Endothelial cell of umbilical vein (primary cell): Measurements from ENCODE around the gene EYS. TPM values are rescaled to one million over a fixed set of nuclear protein-coding genes. Genes with fewer than 3 reads are reported as not detected.

Source experiments
- BruUV-seq: library from RNA; stranded (reverse); fragments of 400-500 nt; replicated peaks from 2 replicates; lab custom pipeline; 2021; lab: Mats Ljungman, UMichigan
- CTCF ChIA-PET: fragments of 300-600, 350-600 bp; sonication (Branson Sonifier 250); formaldehyde crosslinking; loops from one replicate; lab custom pipeline; 2021; ENCODE audit warnings: antibody characterized with exemption, inconsistent platforms; lab: Charles Lee
- POLR2A ChIA-PET: fragments of 300-600, 350-600 bp; sonication (Branson Sonifier 250); formaldehyde crosslinking; loops from one replicate; lab custom pipeline; 2021; ENCODE audit warnings: antibody characterized with exemption, inconsistent platforms; lab: Charles Lee
- DNase-seq: peaks from one replicate; pipeline ENCODE4 v3.0.0-alpha.2; 2011; ENCODE audit warnings: low read depth, low spot score
- FAIRE-seq: peaks from 2 replicates; lab custom pipeline; 2011; peaks lifted over from hg19 to GRCh38; lab: Jason Lieb, UNC
- H2AFZ ChIP-seq: 2 replicates; pipeline ENCODE4 v1.6.0; 2012; ENCODE audit warnings: low read depth, low read length, control low read depth, inconsistent platforms
- H3K27ac ChIP-seq: 2 replicates; pipeline ENCODE4 v1.5.1; 2011; ENCODE audit warnings: low read depth, mild to moderate bottlenecking, control low read depth, low read length, moderate library complexity; ENCODE audit not compliant: insufficient read depth
- H3K27me3 ChIP-seq, 2 experiments: 2 replicates each; pipeline versions ENCODE4 v1.6.0 to v1.6.1; 2011; ENCODE audit warnings: low read length in 2 of 2, mixed read lengths in 1 of 2; ENCODE audit not compliant: control insufficient read depth in 2 of 2, insufficient read depth in 2 of 2
- H3K36me3 ChIP-seq, 2 experiments: 2 replicates in 1 of 2; 3 replicates in 1 of 2; pipeline ENCODE4 v1.5.1; 2011; ENCODE audit warnings: low read length in 2 of 2, mild to moderate bottlenecking in 1 of 2, moderate library complexity in 1 of 2; ENCODE audit not compliant: control insufficient read depth in 2 of 2, insufficient read depth in 2 of 2; ENCODE audit errors: extremely low read depth in 1 of 2
- H3K4me1 ChIP-seq: 3 replicates; pipeline ENCODE4 v1.5.1; 2011; ENCODE audit warnings: mild to moderate bottlenecking, low read length; ENCODE audit not compliant: control insufficient read depth, insufficient read depth; ENCODE audit errors: extremely low read depth
- H3K4me2 ChIP-seq: 2 replicates; pipeline ENCODE4 v1.6.1; 2011; ENCODE audit warnings: low read length, control low read depth, mixed read lengths; ENCODE audit not compliant: insufficient read depth
- H3K4me3 ChIP-seq, 3 experiments: fragments of 200-600 bp in 1 of 3; sonication (generic), shearing (Covaris generic) in 1 of 3; replicated peaks in 1 of 3; 2 replicates each; pipeline ENCODE4 v1.5.1; 2011 to 2016; ENCODE audit warnings: control low read depth in 3 of 3, low read length in 3 of 3, mild to moderate bottlenecking in 2 of 3, inconsistent platforms in 1 of 3, low read depth in 1 of 3, moderate library complexity in 1 of 3; ENCODE audit not compliant: insufficient read depth in 1 of 3
- H3K79me2 ChIP-seq: 2 replicates; pipeline ENCODE4 v1.6.0; 2012; ENCODE audit warnings: low read length, inconsistent platforms; ENCODE audit not compliant: control insufficient read depth, insufficient read depth
- H3K9ac ChIP-seq: replicated peaks from 2 replicates; pipeline ENCODE3; 2011; ENCODE audit warnings: low read length, control low read depth; ENCODE audit not compliant: insufficient read depth; ENCODE audit errors: extremely low read depth
- H3K9me1 ChIP-seq: replicated peaks from 3 replicates; pipeline ENCODE4 v1.6.0; 2011; ENCODE audit warnings: mild to moderate bottlenecking, low read length; ENCODE audit not compliant: control insufficient read depth, insufficient read depth; ENCODE audit errors: extremely low read depth
- H3K9me3 ChIP-seq: replicated peaks from 2 replicates; pipeline ENCODE4 v1.5.1; 2012; ENCODE audit warnings: low read length, inconsistent platforms; ENCODE audit not compliant: control insufficient read depth, insufficient read depth
- H4K20me1 ChIP-seq: replicated peaks from 2 replicates; pipeline ENCODE3; 2011; ENCODE audit warnings: mild to moderate bottlenecking, low read length; ENCODE audit not compliant: control insufficient read depth, insufficient read depth; ENCODE audit errors: extremely low read depth
- FOS ChIP-seq: IDR thresholded peaks from 2 replicates; pipeline ENCODE4 v1.6.1; 2011; ENCODE audit warnings: mild to moderate bottlenecking, low read length, moderate library complexity, borderline replicate concordance; ENCODE audit not compliant: insufficient read depth
- GATA2 ChIP-seq: IDR thresholded peaks from 2 replicates; pipeline ENCODE4 v1.7.0; 2011; ENCODE audit warnings: low read depth, mild to moderate bottlenecking, moderate library complexity, mixed read lengths, low read length; ENCODE audit not compliant: insufficient read length, insufficient read depth
- POLR2A ChIP-seq: IDR thresholded peaks from 2 replicates; pipeline ENCODE4 v1.6.1; 2012; ENCODE audit warnings: low read depth, mild to moderate bottlenecking, control low read depth, low read length
- dilution Hi-C: fragments of 300-500 bp; cut with MboI; formaldehyde crosslinking; loops from one replicate; pipeline ENCODE4 v1.15.0; 2019; ENCODE audit warnings: low sequenced_read_pairs; ENCODE audit not compliant: extremely low pct_ligation_motif_present
- intact Hi-C: fragments of 100-400 bp; cut with micrococcal nuclease; formaldehyde crosslinking; loops from one replicate; pipeline ENCODE4 v1.10.0; 2022
- polyA plus RNA-seq, 4 experiments: library from polyadenylated mRNA; depleted of rRNA in 3 of 4; stranded (reverse) in 3 of 4; unstranded in 1 of 4; fragments of >200 nt; gene quantifications; 2 replicates each; pipeline versions ENCODE4 v1.2.1 to v1.2.3, GENCODE V29; 2011 to 2012; ENCODE audit warnings: missing spikeins in 1 of 4
- total RNA-seq: library from RNA; stranded (reverse); gene quantifications from 2 replicates; pipeline ENCODE4 v1.2.3, GENCODE V29; 2021

EYS gene
- total and polyA plus RNA-seq, 2 donors (not counting 3 experiments of a cell fraction or from before 2014, with no cell fraction given): 0.01 to 0.27 TPM

GRCh38 chr6:65448866-65449265 lies 258.2 kb downstream of the EYS start:
- H3K79me2 ChIP-seq: no peaks in the 10 kb centered on the region
- ChIA-PET POLR2A (no interaction called here), CTCF (no interaction called here)
- no peaks in the 10 kb centered on the region for H3K9me3 ChIP-seq
- no peaks in the 10 kb centered on the region for H3K36me3 ChIP-seq
- H3K4me2 ChIP-seq: no peak overlapping the region
- intact Hi-C loops: loop anchor here (5.0 kb wide), 1 partner anchor 557 kb away; no protein-coding TSS in a partner anchor
- no peaks in the 10 kb centered on the region for H4K20me1 ChIP-seq
- H3K9me1 ChIP-seq: no peaks in the 10 kb centered on the region
- no peaks in the 10 kb centered on the region for H3K4me1 ChIP-seq
- TF ChIP-seq POLR2A (no peak), GATA2 (peak; percentile 65)
- BruUV-seq: no TSS peak
- DNase-seq (peak; percentile 15), FAIRE-seq (no peak)
- dilution Hi-C loops: no loop called here
- H3K9ac ChIP-seq: no peak overlapping the region
- H3K27ac ChIP-seq: no peak overlapping the region
- H3K4me3 ChIP-seq: no peak overlapping the region
- H2AFZ ChIP-seq: no peak overlapping the region
- H3K27me3 ChIP-seq: no peaks in the 10 kb centered on the region

- CTCF ChIA-PET: no interaction called here
- H3K4me1 ChIP-seq: no peaks in the 10 kb centered on the region
- H3K79me2 ChIP-seq: no peaks in the 10 kb centered on the region
- H3K27ac ChIP-seq: no peak overlapping the region
- dilution Hi-C loops (no loop called here), intact Hi-C loops (no loop called here)
- DNase-seq (no peak), FAIRE-seq (no peak)
- no peak for TF ChIP-seq FOS
- no peaks in the 10 kb centered on the region for H3K9me1 ChIP-seq
- no peaks in the 10 kb centered on the region for H4K20me1 ChIP-seq
- H3K27me3 ChIP-seq: no peaks in the 10 kb centered on the region
- H3K4me2 ChIP-seq: no peak overlapping the region
- POLR2A ChIA-PET: no interaction called here
- no peaks in the 10 kb centered on the region for H3K9me3 ChIP-seq
- no peaks in the 10 kb centered on the region for H3K36me3 ChIP-seq
- no peak overlapping the region for H3K9ac ChIP-seq
- no peak overlapping the region for H2AFZ ChIP-seq
- H3K4me3 ChIP-seq: no peak overlapping the region
- BruUV-seq: no TSS peak
These were observed 270.7 kb downstream of the EYS start for GRCh38 chr6:65436281-65436680.
